Endothelial cell of umbilical vein (primary cell): ENCODE results near the gene CNR2. TPM values are rescaled to one million over a fixed set of nuclear protein-coding genes. Genes with fewer than 3 reads are reported as not detected.
"Not testable (repeated sequence)": the region's sequence is repeated elsewhere in the genome, so short reads cannot be mapped to it uniquely, and the experiment has no call there.

Experiments
- BruUV-seq: library from RNA; stranded (reverse); fragments of 400-500 nt; replicated peaks from 2 replicates; lab custom pipeline; 2021; lab: Mats Ljungman, UMichigan
- CTCF ChIA-PET: fragments of 300-600, 350-600 bp; sonication (Branson Sonifier 250); formaldehyde crosslinking; loops from one replicate; lab custom pipeline; 2021; ENCODE audit warnings: antibody characterized with exemption, inconsistent platforms; lab: Charles Lee
- POLR2A ChIA-PET: fragments of 300-600, 350-600 bp; sonication (Branson Sonifier 250); formaldehyde crosslinking; loops from one replicate; lab custom pipeline; 2021; ENCODE audit warnings: antibody characterized with exemption, inconsistent platforms; lab: Charles Lee
- DNase-seq: peaks from one replicate; pipeline ENCODE4 v3.0.0-alpha.2; 2011; ENCODE audit warnings: low read depth, low spot score
- FAIRE-seq: peaks from 2 replicates; lab custom pipeline; 2011; peaks lifted over from hg19 to GRCh38; lab: Jason Lieb, UNC
- H2AFZ ChIP-seq: 2 replicates; pipeline ENCODE4 v1.6.0; 2012; ENCODE audit warnings: low read depth, low read length, control low read depth, inconsistent platforms
- H3K27ac ChIP-seq: 2 replicates; pipeline ENCODE4 v1.5.1; 2011; ENCODE audit warnings: low read depth, mild to moderate bottlenecking, control low read depth, low read length, moderate library complexity; ENCODE audit not compliant: insufficient read depth
- H3K27me3 ChIP-seq, 2 experiments: 2 replicates each; pipeline versions ENCODE4 v1.6.0 to v1.6.1; 2011; ENCODE audit warnings: low read length in 2 of 2, mixed read lengths in 1 of 2; ENCODE audit not compliant: control insufficient read depth in 2 of 2, insufficient read depth in 2 of 2
- H3K36me3 ChIP-seq, 2 experiments: 2 replicates in 1 of 2; 3 replicates in 1 of 2; pipeline ENCODE4 v1.5.1; 2011; ENCODE audit warnings: low read length in 2 of 2, mild to moderate bottlenecking in 1 of 2, moderate library complexity in 1 of 2; ENCODE audit not compliant: control insufficient read depth in 2 of 2, insufficient read depth in 2 of 2; ENCODE audit errors: extremely low read depth in 1 of 2
- H3K4me1 ChIP-seq: 3 replicates; pipeline ENCODE4 v1.5.1; 2011; ENCODE audit warnings: mild to moderate bottlenecking, low read length; ENCODE audit not compliant: control insufficient read depth, insufficient read depth; ENCODE audit errors: extremely low read depth
- H3K4me2 ChIP-seq: 2 replicates; pipeline ENCODE4 v1.6.1; 2011; ENCODE audit warnings: low read length, control low read depth, mixed read lengths; ENCODE audit not compliant: insufficient read depth
- H3K4me3 ChIP-seq, 3 experiments: fragments of 200-600 bp in 1 of 3; sonication (generic), shearing (Covaris generic) in 1 of 3; replicated peaks in 1 of 3; 2 replicates each; pipeline ENCODE4 v1.5.1; 2011 to 2016; ENCODE audit warnings: control low read depth in 3 of 3, low read length in 3 of 3, mild to moderate bottlenecking in 2 of 3, inconsistent platforms in 1 of 3, low read depth in 1 of 3, moderate library complexity in 1 of 3; ENCODE audit not compliant: insufficient read depth in 1 of 3
- H3K79me2 ChIP-seq: 2 replicates; pipeline ENCODE4 v1.6.0; 2012; ENCODE audit warnings: low read length, inconsistent platforms; ENCODE audit not compliant: control insufficient read depth, insufficient read depth
- H3K9ac ChIP-seq: replicated peaks from 2 replicates; pipeline ENCODE3; 2011; ENCODE audit warnings: low read length, control low read depth; ENCODE audit not compliant: insufficient read depth; ENCODE audit errors: extremely low read depth
- H3K9me1 ChIP-seq: replicated peaks from 3 replicates; pipeline ENCODE4 v1.6.0; 2011; ENCODE audit warnings: mild to moderate bottlenecking, low read length; ENCODE audit not compliant: control insufficient read depth, insufficient read depth; ENCODE audit errors: extremely low read depth
- H3K9me3 ChIP-seq: replicated peaks from 2 replicates; pipeline ENCODE4 v1.5.1; 2012; ENCODE audit warnings: low read length, inconsistent platforms; ENCODE audit not compliant: control insufficient read depth, insufficient read depth
- H4K20me1 ChIP-seq: replicated peaks from 2 replicates; pipeline ENCODE3; 2011; ENCODE audit warnings: mild to moderate bottlenecking, low read length; ENCODE audit not compliant: control insufficient read depth, insufficient read depth; ENCODE audit errors: extremely low read depth
- CTCF ChIP-seq, 2 donors: IDR thresholded peaks; 1 replicate in 1 of 2; 2 replicates in 1 of 2; pipeline ENCODE4 v1.5.1; 2011; ENCODE audit warnings: low read length in 2 of 2, mild to moderate bottlenecking in 2 of 2, moderate library complexity in 2 of 2, control low read depth in 1 of 2, inconsistent platforms in 1 of 2, low read depth in 1 of 2; ENCODE audit not compliant: insufficient read depth in 1 of 2; ENCODE audit errors: extremely low read depth in 1 of 2
- EZH2 ChIP-seq: IDR thresholded peaks from 2 replicates; pipeline ENCODE4 v1.6.1; 2012; ENCODE audit warnings: borderline replicate concordance, low read depth, mild to moderate bottlenecking, moderate library complexity, low read length, inconsistent platforms; ENCODE audit not compliant: severe bottlenecking
- FOS ChIP-seq: IDR thresholded peaks from 2 replicates; pipeline ENCODE4 v1.6.1; 2011; ENCODE audit warnings: mild to moderate bottlenecking, low read length, moderate library complexity, borderline replicate concordance; ENCODE audit not compliant: insufficient read depth
- GATA2 ChIP-seq: IDR thresholded peaks from 2 replicates; pipeline ENCODE4 v1.7.0; 2011; ENCODE audit warnings: low read depth, mild to moderate bottlenecking, moderate library complexity, mixed read lengths, low read length; ENCODE audit not compliant: insufficient read length, insufficient read depth
- JUN ChIP-seq: IDR thresholded peaks from 2 replicates; pipeline ENCODE4 v1.6.1; 2011; ENCODE audit warnings: borderline replicate concordance, low read depth; ENCODE audit not compliant: insufficient read length, insufficient read depth
- MYC ChIP-seq: IDR thresholded peaks from one replicate; pipeline ENCODE4 v1.6.1; 2011; ENCODE audit warnings: mild to moderate bottlenecking, low read depth, low read length
- POLR2A ChIP-seq: IDR thresholded peaks from 2 replicates; pipeline ENCODE4 v1.6.1; 2012; ENCODE audit warnings: low read depth, mild to moderate bottlenecking, control low read depth, low read length
- dilution Hi-C: fragments of 300-500 bp; cut with MboI; formaldehyde crosslinking; loops from one replicate; pipeline ENCODE4 v1.15.0; 2019; ENCODE audit warnings: low sequenced_read_pairs; ENCODE audit not compliant: extremely low pct_ligation_motif_present
- intact Hi-C: fragments of 100-400 bp; cut with micrococcal nuclease; formaldehyde crosslinking; loops from one replicate; pipeline ENCODE4 v1.10.0; 2022
- polyA plus RNA-seq, 4 experiments: library from polyadenylated mRNA; depleted of rRNA in 3 of 4; stranded (reverse) in 3 of 4; unstranded in 1 of 4; fragments of >200 nt; gene quantifications; 2 replicates each; pipeline versions ENCODE4 v1.2.1 to v1.2.3, GENCODE V29; 2011 to 2012; ENCODE audit warnings: missing spikeins in 1 of 4
- total RNA-seq: library from RNA; stranded (reverse); gene quantifications from 2 replicates; pipeline ENCODE4 v1.2.3, GENCODE V29; 2021

CNR2 gene
- total and polyA plus RNA-seq, 2 donors (not counting 3 experiments of a cell fraction or from before 2014, with no cell fraction given) = not detected

DNA sequence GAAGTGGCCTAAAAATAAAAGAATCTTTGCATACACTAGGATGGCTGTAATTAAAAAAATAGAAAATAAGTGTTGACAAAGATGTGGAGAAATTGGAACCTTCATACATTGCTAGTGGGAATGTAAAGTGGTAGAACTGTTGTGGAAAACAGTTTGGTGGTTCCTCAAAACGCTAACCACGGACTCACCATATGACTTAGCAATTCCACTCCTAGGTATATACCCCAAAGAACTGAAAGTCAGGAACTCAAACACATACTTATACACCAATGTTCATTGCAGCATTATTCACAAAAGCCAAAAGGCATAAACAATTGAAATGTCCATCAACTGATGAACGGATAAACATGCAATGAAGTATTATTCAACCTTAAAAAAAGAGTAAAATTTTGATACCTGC is 77.1 kb downstream of the CNR2 start:
- intact Hi-C loops (no loop called here), dilution Hi-C loops (no loop called here)
- Histone ChIP-seq H4K20me1 (no peaks in the 10 kb centered on the region), H3K36me3 (no peaks in the 10 kb centered on the region), H3K4me2 (no peak overlapping the region), H3K9ac (no peak overlapping the region), H3K79me2 (no peaks in the 10 kb centered on the region), H3K9me3 (no peaks in the 10 kb centered on the region), H3K4me3 (no peak overlapping the region), H3K27me3 (peaks cover 0 to 5% of the 10 kb centered on the region in 2 experiments), H3K9me1 (no peaks in the 10 kb centered on the region), H2AFZ (no peak overlapping the region), H3K27ac (no peak overlapping the region), H3K4me1 (no peaks in the 10 kb centered on the region)
- no peak for FAIRE-seq
- DNase-seq = no peak
- ChIA-PET POLR2A (no interaction called here), CTCF (interaction anchor here (0.7 kb wide), 1 partner anchor 1617 kb away, joined by 3 read pairs; no protein-coding TSS in a partner anchor)
- TF ChIP-seq FOS (no peak), CTCF (IDR thresholded peaks at IDR 0.05; ENCODE audit: extremely low read depth in 1 of 2, insufficient read depth in 1 of 2, low read depth in 1 of 2, low read length in 2 of 2) (no peak), GATA2 (no peak), MYC (no peak), JUN (no peak), POLR2A (no peak), EZH2 (no peak)
- no TSS peak for BruUV-seq

- H3K36me3 ChIP-seq, CTCF ChIA-PET, H3K4me2 ChIP-seq, H3K9me1 ChIP-seq, DNase-seq, H3K27ac ChIP-seq, H3K27me3 ChIP-seq, BruUV-seq, H3K9me3 ChIP-seq, H3K4me1 ChIP-seq, FAIRE-seq, intact Hi-C loops, H4K20me1 ChIP-seq, dilution Hi-C loops, H3K79me2 ChIP-seq, H2AFZ ChIP-seq, H3K4me3 ChIP-seq, H3K9ac ChIP-seq: not testable (repeated sequence)
- POLR2A ChIA-PET = interaction anchor here (0.8 kb wide), 1 partner anchor 9 kb away, joined by 5 read pairs; the partner anchor contains the start of gene HMGCL
These were observed 79.0 kb downstream of the CNR2 start for GRCh38 chr1:23834156-23834555.
